ENCODE measurements around the gene MPPE1. TPM values are rescaled to one million over a fixed set of nuclear protein-coding genes. Genes with fewer than 3 reads are reported as not detected.
"Not testable (repeated sequence)": the region's sequence is repeated elsewhere in the genome, so short reads cannot be mapped to it uniquely, and the experiment has no call there.

MPPE1 gene
- polyA plus RNA-seq, 1 experiment = 31.0 TPM

- ChIA-PET CTCF (interaction anchor here (0.6 kb wide), 1 partner anchor 39 kb away, joined by 3 read pairs; no protein-coding TSS in a partner anchor), POLR2A (no interaction called here)
- no peak for TF ChIP-seq CTCF (IDR thresholded peaks at IDR 0.05; ENCODE audit: insufficient read depth, low read depth, low read length)
- H3K36me3 ChIP-seq (ENCODE audit: control insufficient read depth, insufficient read depth, low read length) = peaks cover 8% of the 10 kb centered on the region
- DNase-seq (ENCODE audit: low read depth) = no peak
- H3K4me3 ChIP-seq (ENCODE audit: low read depth, low read length) = no peak overlapping the region
- H3K27me3 ChIP-seq (ENCODE audit: control insufficient read depth, insufficient read depth, low read length) = no peaks in the 10 kb centered on the region
These were observed 10.3 kb downstream of the MPPE1 start for GRCh38 chr18:11897781-11898180.

- CTCF ChIA-PET = interaction anchor here (0.6 kb wide), 1 partner anchor 84 kb away, joined by 4 read pairs; no protein-coding TSS in a partner anchor
- DNase-seq (ENCODE audit: low read depth); POLR2A ChIA-PET: not testable (repeated sequence)
These were observed 15.7 kb downstream of the MPPE1 start for GRCh38 chr18:11892438-11892837.

GRCh38 chr18:11891737-11892136 lies 16.4 kb downstream of the MPPE1 start:
- ChIA-PET CTCF (no interaction called here), POLR2A (no interaction called here)
- no peak for TF ChIP-seq CTCF (IDR thresholded peaks at IDR 0.05; ENCODE audit: insufficient read depth, low read depth, low read length)
- DNase-seq (ENCODE audit: low read depth) = no peak
- Histone ChIP-seq H3K36me3 (ENCODE audit: control insufficient read depth, insufficient read depth, low read length) (peaks cover 8% of the 10 kb centered on the region), H3K27me3 (ENCODE audit: control insufficient read depth, insufficient read depth, low read length) (no peaks in the 10 kb centered on the region), H3K4me3 (ENCODE audit: low read depth, low read length) (no peak overlapping the region)

More at GRCh38 chr18:11892438-11892837, 15.7 kb downstream of the MPPE1 start:
- not testable (repeated sequence) for H3K27me3 ChIP-seq (ENCODE audit: control insufficient read depth, insufficient read depth, low read length); H3K36me3 ChIP-seq (ENCODE audit: control insufficient read depth, insufficient read depth, low read length); H3K4me3 ChIP-seq (ENCODE audit: low read depth, low read length)

GRCh38 chr18:11889284-11889683 lies 18.8 kb downstream of the MPPE1 start:
- H3K36me3 ChIP-seq (ENCODE audit: control insufficient read depth, insufficient read depth, low read length) = peaks cover 13% of the 10 kb centered on the region; the same call in 1 of the 2 replicates
- ChIA-PET POLR2A (no interaction called here), CTCF (no interaction called here)
- H3K4me3 ChIP-seq (ENCODE audit: low read depth, low read length) = no peak overlapping the region
- DNase-seq (ENCODE audit: low read depth) = no peak
- TF ChIP-seq CTCF (IDR thresholded peaks at IDR 0.05; ENCODE audit: insufficient read depth, low read depth, low read length) = no peak
- no peaks in the 10 kb centered on the region for H3K27me3 ChIP-seq (ENCODE audit: control insufficient read depth, insufficient read depth, low read length)

- Histone ChIP-seq H3K36me3 (ENCODE audit: control insufficient read depth, insufficient read depth, low read length) (peaks cover 13% of the 10 kb centered on the region; the same call in 1 of the 2 replicates), H3K4me3 (ENCODE audit: low read depth, low read length) (no peak overlapping the region), H3K27me3 (ENCODE audit: control insufficient read depth, insufficient read depth, low read length) (no peaks in the 10 kb centered on the region)
- TF ChIP-seq CTCF (IDR thresholded peaks at IDR 0.05; ENCODE audit: insufficient read depth, low read depth, low read length) = no peak
- ChIA-PET POLR2A (no interaction called here), CTCF (no interaction called here)
- DNase-seq (ENCODE audit: low read depth) = no peak
These were observed 19.4 kb downstream of the MPPE1 start for GRCh38 chr18:11888726-11889125.
